Psoas muscle (tissue), 8 donors: ENCODE data around the gene MSRB2. TPM values are rescaled to one million over a fixed set of nuclear protein-coding genes. Genes with fewer than 3 reads are reported as not detected.

Experiments
- ATAC-seq, 4 donors: fragments of 200-7000 bp; cut with Tn5 transposase; one replicate each; pipeline ENCODE4 v1.9.1; 2020; ENCODE audit warnings: moderate library complexity in 3 of 4, mild to moderate bottlenecking in 2 of 4
- DNase-seq, 2 donors: peaks; one replicate each; pipeline ENCODE4 v3.0.0-alpha.2; 2020
- H3K27ac ChIP-seq: fragments of 200-600 bp; one replicate; pipeline ENCODE4 v1.8.0; 2022
- H3K27me3 ChIP-seq, 3 donors: fragments of 200-600 bp in 1 of 3; one replicate each; pipeline versions ENCODE4 v1.6.1 to v1.8.0; 2013 to 2022; ENCODE audit warnings: low read length in 2 of 3, mild to moderate bottlenecking in 2 of 3, moderate library complexity in 1 of 3; ENCODE audit not compliant: insufficient read depth in 3 of 3
- H3K36me3 ChIP-seq, 2 donors: fragments of 200-600 bp in 1 of 2; one replicate each; pipeline versions ENCODE4 v1.6.1 to v1.8.0; 2013 to 2022; ENCODE audit warnings: low read depth in 1 of 2, mild to moderate bottlenecking in 1 of 2, moderate library complexity in 1 of 2; ENCODE audit not compliant: insufficient read depth in 1 of 2
- H3K4me1 ChIP-seq: fragments of 200-600 bp; one replicate; pipeline ENCODE4 v1.8.0; 2022
- H3K4me3 ChIP-seq: fragments of 200-600 bp; one replicate; pipeline ENCODE4 v1.8.0; 2022; ENCODE audit warnings: mild to moderate bottlenecking
- H3K9me3 ChIP-seq: fragments of 200-600 bp; one replicate; pipeline ENCODE4 v1.8.0; 2022
- CTCF ChIP-seq: fragments of 200-600 bp; IDR thresholded peaks from one replicate; pipeline ENCODE4 v1.8.0; 2022; ENCODE audit warnings: antibody characterized with exemption
- WGBS, 3 donors: extraction: QIAGEN DNeasy Blood & Tissue Kit; methylation state at CpG; one replicate each; pipeline versions ENCODE4 v1.1.6 to v1.1.7; 2013; 5-methylcytosine and 5-hydroxymethylcytosine counted together
- intact Hi-C, 2 donors: fragments of 100-400 bp; cut with DNase I; formaldehyde crosslinking; loops; one replicate each; pipeline versions ENCODE4 v1.11.0 to v1.14.2; 2022
- polyA plus RNA-seq, 3 donors: library from polyadenylated mRNA; stranded (reverse); fragments of 200-250 nt; gene quantifications; one replicate each; pipeline ENCODE4 v1.2.3, GENCODE V29; 2013
- total RNA-seq, 4 donors: library from RNA; stranded (reverse); fragmentation: NEBNext Ultra II Directional in 2 of 4; extraction: Animal tissue kit (Norgen Biotek cat#: 25700) in 2 of 4; gene quantifications; one replicate each; pipeline versions ENCODE4 v1.2.1 to v1.2.4, GENCODE V29; 2021 to 2023
- donor health status: healthy with polysubstance abuse.
- donor health status: DM: no; HTN: no; CAD: no; lungs with moderate emphysema.
- donor health status: Bipolar disorder and iron deficiency.
- donor health status: healthy.
- donor health status: DM: yes; HTN: yes; CAD: no.
- donor health status: DM: no; HTN: no; CAD: no.
- donor health status: DM: no; HTN: no; CAD: no.
- donor health status: DM: yes; HTN: yes; CAD: no.

The MSRB2 gene
- total and polyA plus RNA-seq, 7 donors = 19.4 to 69.7 (median 34.3) TPM

GRCh38 chr10:23171232-23171876, 76.0 kb downstream of the MSRB2 start:
- no peak for DNase-seq
- H3K9me3 ChIP-seq = no peaks in the 10 kb centered on the region
- H3K27me3 ChIP-seq = peaks cover 2 to 84% (median 23%) of the 10 kb centered on the region in 3 donors
- 9 to 12% (median 10%) methylated on average over 26 of the region's 26 CpGs for WGBS, 3 donors
- H3K36me3 ChIP-seq = no peaks in the 10 kb centered on the region
- no peak overlapping the region for H3K27ac ChIP-seq
- intact Hi-C loops = no loop called here
- no peak for TF ChIP-seq CTCF
- ATAC-seq = no peak
- H3K4me3 ChIP-seq = no peak overlapping the region
- H3K4me1 ChIP-seq = no peaks in the 10 kb centered on the region

Other genes with a start within 250 kb of the MSRB2 start
- not detected for gene ARMC3, start 167.5 kb upstream of the MSRB2 start, total RNA-seq
- not detected for gene ARMC3, start 167.5 kb upstream of the MSRB2 start, polyA plus RNA-seq
- not detected for gene PTF1A, start 96.7 kb downstream of the MSRB2 start, total RNA-seq
- not detected for gene PTF1A, start 96.7 kb downstream of the MSRB2 start, polyA plus RNA-seq
- gene C10orf67, start 249.2 kb downstream of the MSRB2 start, total RNA-seq = under 1 TPM in 2 of 4 donors, not detected in 2; 0.30 to 0.67 TPM
- under 1 TPM; 0.01 to 0.06 (median 0.03) TPM for gene C10orf67, start 249.2 kb downstream of the MSRB2 start, polyA plus RNA-seq